Measurements from ENCODE around the gene SUSD5. TPM values are rescaled to one million over a fixed set of nuclear protein-coding genes. Genes with fewer than 3 reads are reported as not detected.
A peak's percentile ranks its signal among the peaks of the same experiment; 100 is the strongest.
"Not testable (repeated sequence)": the region's sequence is repeated elsewhere in the genome, so short reads cannot be mapped to it uniquely, and the experiment has no call there.

Gene SUSD5
- total and polyA plus RNA-seq, 12 donors, result 0.16 to 2.0 (median 1.1) TPM

DNA sequence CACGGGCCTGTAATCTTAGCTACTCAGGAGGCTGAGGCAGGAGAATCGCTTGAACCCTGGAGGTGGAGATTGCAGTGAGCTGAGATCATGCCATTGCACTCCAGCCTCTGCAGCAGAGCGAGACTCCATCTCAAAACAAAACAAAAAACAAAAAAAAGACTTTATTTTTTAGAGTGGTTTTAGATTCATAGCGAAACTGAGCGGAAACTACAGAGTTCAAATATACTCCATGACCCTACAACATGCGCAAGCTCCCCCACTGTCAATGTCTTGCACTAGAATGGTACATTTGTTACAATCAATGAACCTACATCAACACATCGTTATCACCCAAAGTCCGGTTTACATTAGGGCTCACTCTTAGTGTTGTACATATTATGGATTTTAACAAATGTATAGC, 107.0 kb downstream of the SUSD5 start:
- Histone ChIP-seq H3K36me3 (replicated peaks in 1 of 2) (no peaks in the 10 kb centered on the region), H3K9me3 (replicated peaks in 1 of 3) (no peaks in the 10 kb centered on the region), H3K27me3 (no peaks in the 10 kb centered on the region), H3K27ac (no peak overlapping the region), H3K4me1 (replicated peaks in 1 of 2) (peaks cover 9 to 22% of the 10 kb centered on the region in 2 donors), H3K4me3 (no peak overlapping the region)
- TF ChIP-seq, protein P1, sequence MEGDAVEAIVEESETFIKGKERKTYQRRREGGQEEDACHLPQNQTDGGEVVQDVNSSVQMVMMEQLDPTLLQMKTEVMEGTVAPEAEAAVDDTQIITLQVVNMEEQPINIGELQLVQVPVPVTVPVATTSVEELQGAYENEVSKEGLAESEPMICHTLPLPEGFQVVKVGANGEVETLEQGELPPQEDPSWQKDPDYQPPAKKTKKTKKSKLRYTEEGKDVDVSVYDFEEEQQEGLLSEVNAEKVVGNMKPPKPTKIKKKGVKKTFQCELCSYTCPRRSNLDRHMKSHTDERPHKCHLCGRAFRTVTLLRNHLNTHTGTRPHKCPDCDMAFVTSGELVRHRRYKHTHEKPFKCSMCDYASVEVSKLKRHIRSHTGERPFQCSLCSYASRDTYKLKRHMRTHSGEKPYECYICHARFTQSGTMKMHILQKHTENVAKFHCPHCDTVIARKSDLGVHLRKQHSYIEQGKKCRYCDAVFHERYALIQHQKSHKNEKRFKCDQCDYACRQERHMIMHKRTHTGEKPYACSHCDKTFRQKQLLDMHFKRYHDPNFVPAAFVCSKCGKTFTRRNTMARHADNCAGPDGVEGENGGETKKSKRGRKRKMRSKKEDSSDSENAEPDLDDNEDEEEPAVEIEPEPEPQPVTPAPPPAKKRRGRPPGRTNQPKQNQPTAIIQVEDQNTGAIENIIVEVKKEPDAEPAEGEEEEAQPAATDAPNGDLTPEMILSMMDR (IDR thresholded peaks at IDR 0.05), result no peak
- no peak for TF ChIP-seq POLR2A (IDR thresholded peaks at IDR 0.05)
- 92 to 95% (median 94%) methylated on average over 8 of the region's 8 CpGs for WGBS, 4 donors
- no peak for DNase-seq
- intact Hi-C loops (cut with DNase I), result no loop called here

DNA sequence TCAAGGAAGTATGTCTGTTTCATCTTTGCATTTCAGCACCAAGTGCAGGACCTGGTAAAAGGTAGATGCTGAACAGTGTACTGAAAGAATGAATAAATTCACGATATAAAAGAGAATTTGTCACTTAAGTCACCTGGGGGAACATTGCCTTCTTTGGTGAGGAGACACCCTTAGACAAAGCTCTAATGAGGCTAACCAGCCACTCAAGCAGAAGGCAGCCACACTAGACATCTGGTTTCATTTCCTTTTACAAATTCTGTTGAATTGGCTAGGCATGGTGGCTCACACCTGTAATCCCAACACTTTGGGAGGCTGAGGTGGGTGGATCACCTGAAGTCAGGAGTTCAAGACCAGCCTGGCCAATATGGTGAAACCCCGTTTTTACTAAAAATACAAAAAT, 111.8 kb downstream of the SUSD5 start:
- H3K27me3 ChIP-seq; intact Hi-C loops (cut with DNase I); H3K9me3 ChIP-seq (replicated peaks in 1 of 3); H3K36me3 ChIP-seq (replicated peaks in 1 of 2); H3K27ac ChIP-seq; H3K4me3 ChIP-seq; H3K4me1 ChIP-seq (replicated peaks in 1 of 2): not testable (repeated sequence)
- peak in 1 of 7 donors; percentile 5 for DNase-seq
- 73 to 81% (median 78%) methylated on average over 2 of the region's 2 CpGs for WGBS, 4 donors

DNA sequence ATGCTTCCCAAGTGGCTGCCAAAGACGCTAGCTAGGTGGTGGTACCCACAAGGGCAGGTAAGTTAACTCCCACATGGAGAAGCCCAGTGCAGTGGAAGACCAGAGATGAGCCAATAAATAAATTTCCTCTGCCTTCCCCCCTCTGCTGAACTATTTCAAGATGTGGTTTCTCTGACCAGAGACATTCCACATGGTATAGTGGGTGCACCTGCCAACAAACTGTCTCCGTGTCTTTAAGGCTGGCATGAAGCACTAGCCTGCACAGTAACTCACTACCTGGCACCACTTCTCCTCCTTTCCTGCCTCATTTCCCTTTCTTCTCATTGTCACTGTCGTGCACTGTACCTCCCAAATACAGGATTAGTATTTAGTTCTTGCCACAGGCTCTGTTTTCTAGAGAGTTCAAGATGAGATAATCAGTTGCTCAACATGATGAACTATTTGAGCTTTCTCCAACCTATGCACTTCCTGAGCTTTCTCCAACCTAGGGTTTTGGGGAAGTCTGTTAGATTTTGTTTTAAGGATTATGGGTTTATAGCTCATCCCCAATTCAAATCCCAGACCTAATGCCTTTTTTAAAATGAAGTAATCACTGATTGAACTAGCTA, 113.2 kb downstream of the SUSD5 start:
- no peaks in the 10 kb centered on the region for H3K4me1 ChIP-seq (replicated peaks in 1 of 2)
- intact Hi-C loops (cut with DNase I), result no loop called here
- no peaks in the 10 kb centered on the region for H3K36me3 ChIP-seq (replicated peaks in 1 of 2)
- no peaks in the 10 kb centered on the region for H3K9me3 ChIP-seq (replicated peaks in 1 of 3)
- peak in 1 of 7 donors; percentile 34 for DNase-seq
- no peak overlapping the region for H3K4me3 ChIP-seq
- TF ChIP-seq, protein P1 (IDR thresholded peaks at IDR 0.05), result no peak
- no peak for TF ChIP-seq POLR2A (IDR thresholded peaks at IDR 0.05)
- WGBS, 4 donors, result 63 to 73% (median 67%) methylated on average over 3 of the region's 3 CpGs
- no peaks in the 10 kb centered on the region for H3K27me3 ChIP-seq
- H3K27ac ChIP-seq, result no peak overlapping the region

DNA sequence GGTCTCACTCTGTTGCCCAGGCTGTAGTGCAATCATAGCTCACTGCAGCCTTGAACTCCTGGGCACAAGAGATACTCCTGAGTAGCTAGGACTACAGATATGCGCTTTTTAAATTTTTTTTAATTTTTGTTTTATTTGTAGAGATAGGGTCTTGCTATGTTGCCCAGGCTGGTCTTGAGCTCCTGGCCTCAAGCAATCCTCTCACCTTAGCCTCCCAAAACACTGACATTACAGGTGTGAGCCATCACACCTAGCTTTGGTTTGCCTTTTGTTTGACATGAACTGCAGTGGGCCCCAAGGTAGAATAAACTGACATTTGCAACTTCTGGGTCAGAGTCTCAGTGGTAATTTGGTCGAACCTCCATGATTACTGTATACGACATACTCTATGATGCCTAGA, 113.8 kb downstream of the SUSD5 start:
- H3K9me3 ChIP-seq (replicated peaks in 1 of 3), result no peaks in the 10 kb centered on the region
- 69 to 92% (median 88%) methylated on average over 3 of the region's 3 CpGs for WGBS, 4 donors
- H3K27me3 ChIP-seq, result no peaks in the 10 kb centered on the region
- intact Hi-C loops (cut with DNase I), result no loop called here
- no peak for TF ChIP-seq POLR2A (IDR thresholded peaks at IDR 0.05)
- TF ChIP-seq, protein P1 (IDR thresholded peaks at IDR 0.05), result no peak
- DNase-seq, result no peak
- H3K36me3 ChIP-seq (replicated peaks in 1 of 2), result no peaks in the 10 kb centered on the region
- no peaks in the 10 kb centered on the region for H3K4me1 ChIP-seq (replicated peaks in 1 of 2)
- no peak overlapping the region for H3K4me3 ChIP-seq
- H3K27ac ChIP-seq, result no peak overlapping the region

DNA sequence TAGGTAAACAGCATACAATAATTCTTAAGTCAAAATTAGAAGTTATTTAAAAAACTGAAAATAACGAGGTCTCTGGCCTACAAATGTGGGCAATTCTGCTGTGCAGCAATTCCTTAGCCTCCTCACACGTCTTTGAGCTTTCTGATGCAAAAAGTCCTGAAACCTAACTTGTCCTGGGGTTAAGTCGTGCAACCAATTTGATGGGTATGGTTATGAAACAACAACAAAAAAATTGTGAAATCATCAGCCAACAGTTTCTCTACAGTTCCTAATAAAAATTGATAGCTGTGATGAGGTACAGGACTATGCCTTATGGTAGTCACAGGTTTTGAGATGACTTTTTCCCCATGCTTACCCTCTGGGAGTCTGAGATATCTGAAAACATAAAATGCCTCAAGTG, 115.1 kb downstream of the SUSD5 start:
- TF ChIP-seq, protein P1 (IDR thresholded peaks at IDR 0.05), result no peak
- TF ChIP-seq POLR2A (IDR thresholded peaks at IDR 0.05), result no peak
- Histone ChIP-seq H3K36me3 (replicated peaks in 1 of 2) (no peaks in the 10 kb centered on the region), H3K9me3 (replicated peaks in 1 of 3) (no peaks in the 10 kb centered on the region), H3K4me1 (replicated peaks in 1 of 2) (no peaks in the 10 kb centered on the region), H3K27ac (no peak overlapping the region), H3K4me3 (no peak overlapping the region), H3K27me3 (no peaks in the 10 kb centered on the region)
- intact Hi-C loops (cut with DNase I), result no loop called here
- no peak for DNase-seq
- WGBS, 4 donors, result 73 to 88% (median 82%) methylated on average over 3 of the region's 3 CpGs

Data from adrenal gland (tissue), 12 donors.